ENCODE results near the gene SLC39A10. TPM values are rescaled to one million over a fixed set of nuclear protein-coding genes. Genes with fewer than 3 reads are reported as not detected.

SLC39A10 gene
- total and polyA plus RNA-seq, 10 of the 15 experiments (the other 5 are each of a cell fraction or from before 2014, with no cell fraction given), result 2.0 to 23.6 (median 7.9) TPM

DNA sequence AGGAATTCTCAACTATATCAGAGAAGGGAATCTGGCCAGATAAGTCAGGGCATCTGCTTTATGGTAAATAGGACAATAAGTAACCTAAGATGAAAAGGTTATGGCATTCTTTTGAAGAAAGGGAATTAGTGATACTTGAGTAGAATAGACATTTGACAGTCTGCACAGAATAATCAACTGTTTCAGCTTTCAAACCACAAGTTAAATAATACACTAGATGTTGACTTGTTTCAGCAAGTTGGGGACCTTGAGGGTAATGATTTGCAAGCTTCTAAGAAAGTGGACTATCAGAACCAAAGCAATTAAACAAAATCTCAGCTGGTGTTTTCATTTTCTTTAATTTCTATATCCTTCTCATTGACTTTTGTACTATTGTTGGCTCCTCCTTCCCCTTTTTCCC, 54.5 kb downstream of the SLC39A10 start:
- H3K4me3 ChIP-seq, result no peak overlapping the region
- ATAC-seq (no peak; the same call in 2 of the 3 replicates), DNase-seq (ENCODE audit: low read depth, low spot score) (no peak), FAIRE-seq (no peak)
- H3K4me1 ChIP-seq (ENCODE audit: control insufficient read depth, insufficient read depth, low read length), result no peaks in the 10 kb centered on the region
- TF ChIP-seq ZNF24 (IDR thresholded peaks at IDR 0.05), result peak; percentile 69; the same call in 1 of the 2 replicates
- no peak for TF ChIP-seq ZNF622 (IDR thresholded peaks at IDR 0.05)
- POLR2A ChIA-PET, result no interaction called here
- H3K4me2 ChIP-seq (ENCODE audit: control insufficient read depth, insufficient read depth), result no peak overlapping the region
- RAD21 ChIA-PET (ENCODE audit: unreplicated experiment), result no interaction called here
- SMC1A ChIA-PET (ENCODE audit: uncharacterized antibody, unreplicated experiment), result interaction anchor here (0.7 to 2.2 kb wide), 5 partner anchors 10 to 392 kb away, joined by 3 to 8 read pairs (median 3); no protein-coding TSS in a partner anchor
- H3K79me2 ChIP-seq (ENCODE audit: control insufficient read depth, insufficient read depth, low read length), result no peaks in the 10 kb centered on the region
- no peak overlapping the region for H3K27ac ChIP-seq (ENCODE audit: control insufficient read depth, insufficient read depth)
- H3K27me3 ChIP-seq (replicated peaks in 1 of 2; ENCODE audit: control insufficient read depth in 2 of 2, insufficient read depth in 2 of 2, low read length in 1 of 2), result no peaks in the 10 kb centered on the region
- no peak overlapping the region for H2AFZ ChIP-seq (ENCODE audit: control insufficient read depth, low read depth, low read length)
- H3K9ac ChIP-seq (ENCODE audit: control insufficient read depth, insufficient read depth, low read length), result no peak overlapping the region
- H3K9me3 ChIP-seq (replicated peaks; ENCODE audit: control insufficient read depth, insufficient read depth, low read length), result no peaks in the 10 kb centered on the region
- no peaks in the 10 kb centered on the region; a peak in 2 of 4 replicates for H3K36me3 ChIP-seq (ENCODE audit: control insufficient read depth in 2 of 2, insufficient read depth in 2 of 2, low read length in 1 of 2)
- intact Hi-C loops (cut with micrococcal nuclease; ENCODE audit: unreplicated experiment) (no loop called here), in situ Hi-C loops (cut with MboI) (no loop called here)
- no peaks in the 10 kb centered on the region for H4K20me1 ChIP-seq (ENCODE audit: control insufficient read depth, insufficient read depth)
- CTCF ChIA-PET, result interaction anchor here (1.0 to 1.4 kb wide), 2 partner anchors 9 to 47 kb away, joined by 5 read pairs; no protein-coding TSS in a partner anchor
- BruUV-seq (replicated peaks), result no TSS peak

DNA sequence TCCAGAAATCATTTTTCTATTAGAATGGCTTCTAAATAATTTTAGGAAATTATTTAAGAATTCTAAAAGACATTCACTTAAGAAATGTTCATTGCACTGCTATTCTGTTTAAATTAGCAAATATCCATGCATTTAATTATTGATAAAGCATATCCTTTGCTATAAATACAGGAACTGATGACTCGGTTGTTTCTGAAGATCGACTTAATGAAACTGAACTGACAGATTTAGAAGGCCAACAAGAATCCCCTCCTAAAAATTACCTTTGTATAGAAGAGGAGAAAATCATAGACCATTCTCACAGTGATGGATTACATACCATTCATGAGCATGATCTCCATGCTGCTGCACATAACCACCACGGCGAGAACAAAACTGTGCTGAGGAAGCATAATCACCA, 59.4 kb downstream of the SLC39A10 start:
- POLR2A ChIA-PET, result no interaction called here
- ATAC-seq (no peak), DNase-seq (ENCODE audit: low read depth, low spot score) (no peak), FAIRE-seq (no peak)
- no TSS peak for BruUV-seq (replicated peaks)
- intact Hi-C loops (cut with micrococcal nuclease; ENCODE audit: unreplicated experiment), result no loop called here
- no peak overlapping the region for H3K4me3 ChIP-seq
- WGBS (ENCODE audit: insufficient coverage, insufficient replicate concordance, low lambda C conversion rate, missing lambda C conversion rate), result 99% methylated on average over 4 of the region's 4 CpGs
- H2AFZ ChIP-seq (ENCODE audit: control insufficient read depth, low read depth, low read length), result no peak overlapping the region
- H3K79me2 ChIP-seq (ENCODE audit: control insufficient read depth, insufficient read depth, low read length), result no peaks in the 10 kb centered on the region
- RAD21 ChIA-PET (ENCODE audit: unreplicated experiment), result no interaction called here
- no peaks in the 10 kb centered on the region for H4K20me1 ChIP-seq (ENCODE audit: control insufficient read depth, insufficient read depth)
- peaks cover 0 to 5% of the 10 kb centered on the region in 2 experiments; a peak in 1 of 4 replicates for H3K36me3 ChIP-seq (ENCODE audit: control insufficient read depth in 2 of 2, insufficient read depth in 2 of 2, low read length in 1 of 2)
- H3K27me3 ChIP-seq (replicated peaks in 1 of 2; ENCODE audit: control insufficient read depth in 2 of 2, insufficient read depth in 2 of 2, low read length in 1 of 2), result no peaks in the 10 kb centered on the region
- CTCF ChIA-PET, result interaction anchor here (1.0 kb wide), 1 partner anchor 218 kb away, joined by 3 read pairs; no protein-coding TSS in a partner anchor
- SMC1A ChIA-PET (ENCODE audit: uncharacterized antibody, unreplicated experiment), result no interaction called here
- H3K9me3 ChIP-seq (replicated peaks; ENCODE audit: control insufficient read depth, insufficient read depth, low read length), result no peaks in the 10 kb centered on the region
- no peak overlapping the region for H3K27ac ChIP-seq (ENCODE audit: control insufficient read depth, insufficient read depth)
- in situ Hi-C loops (cut with MboI), result no loop called here
- H3K9ac ChIP-seq (ENCODE audit: control insufficient read depth, insufficient read depth, low read length), result no peak overlapping the region
- no peaks in the 10 kb centered on the region for H3K4me1 ChIP-seq (ENCODE audit: control insufficient read depth, insufficient read depth, low read length)
- H3K4me2 ChIP-seq (ENCODE audit: control insufficient read depth, insufficient read depth), result no peak overlapping the region
- TF ChIP-seq, protein P1, sequence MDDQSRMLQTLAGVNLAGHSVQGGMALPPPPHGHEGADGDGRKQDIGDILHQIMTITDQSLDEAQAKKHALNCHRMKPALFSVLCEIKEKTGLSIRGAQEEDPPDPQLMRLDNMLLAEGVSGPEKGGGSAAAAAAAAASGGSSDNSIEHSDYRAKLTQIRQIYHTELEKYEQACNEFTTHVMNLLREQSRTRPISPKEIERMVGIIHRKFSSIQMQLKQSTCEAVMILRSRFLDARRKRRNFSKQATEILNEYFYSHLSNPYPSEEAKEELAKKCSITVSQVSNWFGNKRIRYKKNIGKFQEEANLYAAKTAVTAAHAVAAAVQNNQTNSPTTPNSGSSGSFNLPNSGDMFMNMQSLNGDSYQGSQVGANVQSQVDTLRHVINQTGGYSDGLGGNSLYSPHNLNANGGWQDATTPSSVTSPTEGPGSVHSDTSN (IDR thresholded peaks at IDR 0.05; ENCODE audit: insufficient replicate concordance, low read depth, low read length), result no peak
- TF ChIP-seq, protein P2, sequence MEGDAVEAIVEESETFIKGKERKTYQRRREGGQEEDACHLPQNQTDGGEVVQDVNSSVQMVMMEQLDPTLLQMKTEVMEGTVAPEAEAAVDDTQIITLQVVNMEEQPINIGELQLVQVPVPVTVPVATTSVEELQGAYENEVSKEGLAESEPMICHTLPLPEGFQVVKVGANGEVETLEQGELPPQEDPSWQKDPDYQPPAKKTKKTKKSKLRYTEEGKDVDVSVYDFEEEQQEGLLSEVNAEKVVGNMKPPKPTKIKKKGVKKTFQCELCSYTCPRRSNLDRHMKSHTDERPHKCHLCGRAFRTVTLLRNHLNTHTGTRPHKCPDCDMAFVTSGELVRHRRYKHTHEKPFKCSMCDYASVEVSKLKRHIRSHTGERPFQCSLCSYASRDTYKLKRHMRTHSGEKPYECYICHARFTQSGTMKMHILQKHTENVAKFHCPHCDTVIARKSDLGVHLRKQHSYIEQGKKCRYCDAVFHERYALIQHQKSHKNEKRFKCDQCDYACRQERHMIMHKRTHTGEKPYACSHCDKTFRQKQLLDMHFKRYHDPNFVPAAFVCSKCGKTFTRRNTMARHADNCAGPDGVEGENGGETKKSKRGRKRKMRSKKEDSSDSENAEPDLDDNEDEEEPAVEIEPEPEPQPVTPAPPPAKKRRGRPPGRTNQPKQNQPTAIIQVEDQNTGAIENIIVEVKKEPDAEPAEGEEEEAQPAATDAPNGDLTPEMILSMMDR (IDR thresholded peaks at IDR 0.05 in 2 of 3, conservative IDR thresholded peaks at IDR 0.05 in 1 of 3; ENCODE audit: control insufficient read depth in 2 of 3, extremely low read depth in 1 of 3, insufficient read depth in 1 of 3, low read depth in 3 of 3, low read length in 3 of 3), result no peak
- no peak for TF ChIP-seq NR2F1 (conservative IDR thresholded peaks at IDR 0.05)
- TF ChIP-seq, protein P3, sequence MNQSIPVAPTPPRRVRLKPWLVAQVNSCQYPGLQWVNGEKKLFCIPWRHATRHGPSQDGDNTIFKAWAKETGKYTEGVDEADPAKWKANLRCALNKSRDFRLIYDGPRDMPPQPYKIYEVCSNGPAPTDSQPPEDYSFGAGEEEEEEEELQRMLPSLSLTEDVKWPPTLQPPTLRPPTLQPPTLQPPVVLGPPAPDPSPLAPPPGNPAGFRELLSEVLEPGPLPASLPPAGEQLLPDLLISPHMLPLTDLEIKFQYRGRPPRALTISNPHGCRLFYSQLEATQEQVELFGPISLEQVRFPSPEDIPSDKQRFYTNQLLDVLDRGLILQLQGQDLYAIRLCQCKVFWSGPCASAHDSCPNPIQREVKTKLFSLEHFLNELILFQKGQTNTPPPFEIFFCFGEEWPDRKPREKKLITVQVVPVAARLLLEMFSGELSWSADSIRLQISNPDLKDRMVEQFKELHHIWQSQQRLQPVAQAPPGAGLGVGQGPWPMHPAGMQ (IDR thresholded peaks at IDR 0.05; ENCODE audit: borderline replicate concordance), result no peak
- TF ChIP-seq, protein P4, sequence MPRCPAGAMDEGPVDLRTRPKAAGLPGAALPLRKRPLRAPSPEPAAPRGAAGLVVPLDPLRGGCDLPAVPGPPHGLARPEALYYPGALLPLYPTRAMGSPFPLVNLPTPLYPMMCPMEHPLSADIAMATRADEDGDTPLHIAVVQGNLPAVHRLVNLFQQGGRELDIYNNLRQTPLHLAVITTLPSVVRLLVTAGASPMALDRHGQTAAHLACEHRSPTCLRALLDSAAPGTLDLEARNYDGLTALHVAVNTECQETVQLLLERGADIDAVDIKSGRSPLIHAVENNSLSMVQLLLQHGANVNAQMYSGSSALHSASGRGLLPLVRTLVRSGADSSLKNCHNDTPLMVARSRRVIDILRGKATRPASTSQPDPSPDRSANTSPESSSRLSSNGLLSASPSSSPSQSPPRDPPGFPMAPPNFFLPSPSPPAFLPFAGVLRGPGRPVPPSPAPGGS (IDR thresholded peaks at IDR 0.05; ENCODE audit: borderline replicate concordance, insufficient read depth, low read depth, low read length, poor library complexity, severe bottlenecking), result no peak
- TF ChIP-seq MXI1 (IDR thresholded peaks at IDR 0.05; ENCODE audit: low read depth, low read length), result no peak
- no peak for TF ChIP-seq MYC (IDR thresholded peaks at IDR 0.05; ENCODE audit: insufficient read depth, insufficient read length, insufficient replicate concordance, low read length, severe bottlenecking)
- no peak for TF ChIP-seq POLR2AphosphoS5 (IDR thresholded peaks at IDR 0.05; ENCODE audit: low read length)
- TF ChIP-seq MTA2 (IDR thresholded peaks at IDR 0.05; ENCODE audit: low read depth), result no peak
- no peak for TF ChIP-seq ZSCAN29 (IDR thresholded peaks at IDR 0.05)

Data from GM12878 (cell line).